HG03025 (cell line): ENCODE measurements around the gene GALNT7.
A peak's percentile ranks its signal among the peaks of the same experiment; 100 is the strongest.
"Not testable (repeated sequence)": the region's sequence is repeated elsewhere in the genome, so short reads cannot be mapped to it uniquely, and the experiment has no call there.

Experiments used
- ATAC-seq: cut with Tn5 transposase; IDR thresholded peaks from one replicate; pipeline ENCODE4 v1.9.1; 2021; ENCODE audit warnings: mild to moderate bottlenecking, moderate library complexity; ENCODE audit not compliant: unreplicated experiment, low FRiP score

Gene GALNT7

DNA sequence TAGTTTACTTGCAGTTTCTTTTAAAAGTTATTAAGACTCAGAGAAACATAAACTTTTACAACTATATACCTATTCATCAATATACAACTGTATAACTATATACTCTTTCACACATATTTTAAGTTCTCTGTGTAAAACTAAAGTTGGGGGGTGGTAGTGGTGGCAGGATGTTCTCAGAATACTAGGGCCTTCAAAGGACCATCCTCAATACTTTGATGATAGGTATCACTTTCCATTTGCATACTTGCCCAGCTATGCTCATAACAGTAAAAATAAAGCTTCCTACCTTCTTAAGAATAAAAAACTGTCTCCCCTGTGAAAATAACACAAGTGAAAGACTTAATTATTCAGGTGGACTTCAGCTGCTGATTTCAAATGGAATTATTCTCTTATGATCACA, 2.9 kb upstream of the GALNT7 start:
- ATAC-seq: no peak

DNA sequence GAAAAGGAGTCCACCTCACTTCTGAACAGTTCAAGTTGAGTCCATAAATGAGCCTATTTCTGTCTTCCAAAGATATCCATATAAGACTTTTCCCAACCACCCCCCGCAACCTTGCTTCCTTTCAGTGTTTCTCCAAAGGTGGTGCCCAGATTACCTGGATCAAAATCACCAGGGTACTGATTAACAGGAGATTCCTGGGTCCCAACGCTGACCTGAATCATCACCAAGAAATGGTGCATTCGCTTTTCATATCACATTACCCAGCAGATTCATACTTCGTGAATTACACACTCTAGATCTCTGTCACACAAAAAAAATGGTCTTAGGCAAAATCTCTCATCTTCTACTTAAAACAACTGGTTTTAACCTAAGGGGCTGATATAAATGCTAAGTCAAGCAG, 2.1 kb upstream of the GALNT7 start:
- ATAC-seq: no peak

DNA sequence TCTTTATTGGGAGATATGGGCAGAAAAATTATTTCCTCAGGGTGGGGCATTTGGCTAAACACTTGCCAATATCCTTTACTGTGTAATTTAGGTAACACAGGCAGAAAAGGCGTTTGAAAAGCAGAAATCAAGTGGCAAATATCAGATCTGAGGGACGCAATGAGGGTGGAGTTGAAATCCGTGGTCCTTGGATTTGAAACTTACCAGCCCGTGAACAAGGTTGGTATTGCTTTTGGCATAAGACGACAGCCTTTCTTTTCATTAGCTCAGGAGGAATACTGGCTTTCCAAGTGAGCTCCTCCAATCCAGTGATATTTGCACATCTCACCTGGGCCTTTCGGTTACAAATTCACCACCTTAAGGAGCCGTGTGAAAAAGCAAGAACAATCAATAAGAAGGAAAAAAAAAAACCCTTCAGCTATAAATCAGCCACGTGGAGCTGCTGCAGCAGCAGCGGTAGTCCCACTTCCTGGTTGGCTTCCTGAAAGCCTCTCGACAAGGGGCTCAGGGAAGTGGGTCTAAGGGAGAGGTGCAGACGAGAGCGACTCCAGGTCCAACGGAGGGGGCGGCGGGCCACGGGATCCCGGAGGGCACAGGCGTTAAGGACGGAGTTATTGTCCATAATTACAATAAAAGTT, 734 bp upstream of the GALNT7 start:
- peak; percentile 3 for ATAC-seq

- ATAC-seq: no peak
These were observed 492 bp downstream of the GALNT7 start for GRCh38 chr4:173169178-173169427.

DNA sequence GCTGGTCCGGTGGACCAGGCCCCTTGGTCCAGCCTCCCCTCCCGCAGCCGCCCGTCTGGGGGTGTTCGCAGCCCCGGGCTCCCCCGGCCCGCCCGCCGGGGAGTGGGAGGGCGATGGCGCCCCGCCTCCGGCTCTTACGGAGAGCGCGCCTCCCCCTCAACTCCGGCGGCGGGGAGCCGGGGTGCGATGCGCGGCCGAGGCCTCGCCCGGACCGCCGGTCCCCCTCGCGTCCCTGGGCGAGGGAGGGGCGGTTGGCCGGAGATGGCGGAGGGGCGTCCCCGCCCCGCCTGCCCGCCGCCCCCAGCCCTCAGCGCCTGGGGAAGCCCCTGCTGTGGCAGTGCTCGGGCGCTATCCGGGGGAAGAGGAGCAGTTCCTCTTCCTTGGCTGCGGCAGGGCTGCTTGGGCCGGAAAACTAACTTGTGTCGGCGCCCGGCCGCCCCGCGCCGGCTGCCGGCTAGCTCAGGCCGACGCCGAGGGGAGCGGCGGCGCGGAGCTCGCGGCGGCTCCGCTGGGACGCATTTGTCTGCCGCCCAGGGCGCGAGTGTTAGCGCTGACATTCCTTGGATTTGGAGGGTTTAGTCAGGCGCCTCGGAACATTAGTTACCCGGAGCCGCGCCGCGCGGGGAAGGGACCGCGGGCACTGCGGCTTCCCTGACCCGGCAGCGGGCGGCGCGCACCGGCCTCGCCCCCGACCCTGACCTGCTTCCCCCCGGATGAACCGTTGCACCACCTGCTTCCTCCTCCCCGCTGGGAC, 994 bp downstream of the GALNT7 start:
- ATAC-seq: peak; percentile 58

DNA sequence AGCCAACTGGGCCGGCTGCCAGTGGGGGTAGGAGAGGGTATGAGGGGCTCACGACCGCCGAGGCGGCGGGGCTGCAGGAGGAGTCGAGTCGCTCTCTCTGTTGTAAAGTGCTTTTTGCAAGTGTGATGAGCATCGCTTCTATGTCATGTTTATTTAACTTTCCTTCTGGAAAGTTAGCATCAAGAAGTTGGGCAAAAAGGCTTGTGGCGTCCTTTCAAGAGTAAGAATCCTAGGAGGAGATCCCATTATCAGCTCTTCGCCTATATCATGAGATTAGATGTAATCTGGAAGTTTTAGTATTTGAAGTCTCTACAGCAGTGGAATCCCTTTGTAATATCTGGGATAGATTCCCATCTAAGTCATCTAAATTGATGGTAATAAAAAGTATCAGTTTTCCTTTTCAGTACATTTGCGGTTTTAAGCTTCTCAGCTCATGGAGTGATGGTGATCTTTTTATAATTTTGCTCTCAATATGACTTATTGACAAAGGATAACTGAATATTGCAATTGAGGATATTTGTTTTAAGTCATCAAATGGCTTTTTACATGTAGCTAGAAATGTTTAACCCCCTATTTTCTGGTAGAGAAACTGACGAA, 1.7 kb downstream of the GALNT7 start:
- ATAC-seq: no peak

- no peak for ATAC-seq
These were observed 2.5 kb downstream of the GALNT7 start for GRCh38 chr4:173171098-173171497.

DNA sequence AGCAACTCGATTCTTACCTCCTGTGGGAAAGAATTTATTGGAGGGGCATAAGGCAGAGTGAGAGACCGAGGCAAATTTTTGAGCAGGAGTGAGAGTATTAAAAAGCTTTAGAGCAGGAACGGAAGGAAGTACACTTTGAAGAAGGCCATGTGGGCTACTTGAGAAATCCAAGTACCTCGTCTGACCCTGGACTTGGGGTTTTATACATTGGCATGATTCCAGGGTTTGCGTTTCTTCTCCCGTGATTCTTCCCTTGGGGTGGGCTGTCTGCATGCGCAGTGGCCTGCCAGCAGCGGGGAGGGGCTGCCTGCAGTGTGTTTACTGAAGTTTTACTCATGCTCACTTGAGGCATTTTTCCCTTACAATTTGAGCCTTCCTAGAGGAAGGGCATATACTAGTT, 3.4 kb downstream of the GALNT7 start:
- ATAC-seq: no peak

DNA sequence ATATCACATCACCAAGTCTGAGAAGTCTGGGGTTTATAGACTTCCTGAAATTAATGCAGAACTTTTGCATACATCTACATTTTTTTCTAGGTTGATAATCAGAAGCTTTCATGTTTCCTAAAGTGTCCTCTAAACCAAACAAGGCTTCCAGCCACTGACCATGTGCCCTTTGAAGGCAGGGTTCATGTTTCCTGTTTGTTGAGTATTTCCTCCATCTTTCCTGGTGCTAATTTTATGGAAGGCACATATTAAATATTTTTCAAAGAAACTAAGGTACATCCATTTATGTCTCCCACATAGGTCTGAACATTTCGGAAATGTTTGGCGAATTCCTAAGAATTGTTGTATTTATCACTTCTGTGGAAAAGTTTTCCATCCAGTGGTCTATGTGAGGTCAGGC, 5.6 kb downstream of the GALNT7 start:
- no peak for ATAC-seq

GRCh38 chr4:173174594-173175012, 6.0 kb downstream of the GALNT7 start:
- no peak for ATAC-seq

GRCh38 chr4:173176010-173176409, 7.4 kb downstream of the GALNT7 start:
- no peak for ATAC-seq

- ATAC-seq: no peak
These were observed 8.6 kb downstream of the GALNT7 start for GRCh38 chr4:173177232-173177631.

DNA sequence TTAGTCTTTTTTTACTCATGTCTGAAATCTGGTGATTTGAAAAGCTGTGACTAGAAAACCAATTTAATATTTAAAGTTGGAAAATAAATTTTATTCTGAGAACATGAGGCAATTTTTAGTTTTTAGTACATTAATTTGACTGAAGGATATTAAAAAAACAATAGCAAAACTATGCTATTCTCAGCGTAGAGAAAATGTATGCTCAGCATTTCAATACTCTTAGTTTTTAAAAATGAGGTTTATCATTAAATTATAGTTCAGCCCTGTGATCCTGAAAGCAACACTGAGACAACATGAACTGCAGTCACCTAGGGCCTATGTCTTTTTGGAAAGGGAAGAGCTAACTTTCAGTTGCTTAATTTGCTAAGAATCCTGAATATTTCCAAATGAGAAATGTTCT, 9.5 kb downstream of the GALNT7 start:
- ATAC-seq: no peak

DNA sequence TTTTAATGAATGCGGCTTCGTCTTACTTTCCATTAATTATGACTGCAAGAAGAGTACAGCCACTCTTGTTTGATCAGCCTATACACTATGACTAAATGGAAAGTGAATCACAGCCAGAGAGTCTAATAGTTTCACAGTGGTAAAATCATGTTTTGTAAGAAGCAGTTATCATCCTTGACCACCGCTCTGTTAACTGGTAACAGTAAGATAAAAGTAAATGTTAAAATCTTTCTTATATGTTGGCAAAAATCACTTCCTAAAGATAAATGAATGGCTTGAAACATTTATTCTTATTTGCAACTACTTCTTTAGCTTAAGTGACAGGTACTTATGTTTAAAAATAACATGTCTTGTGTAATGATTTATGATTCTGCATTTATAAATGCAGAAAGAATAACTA, 13.2 kb downstream of the GALNT7 start:
- no peak for ATAC-seq

DNA sequence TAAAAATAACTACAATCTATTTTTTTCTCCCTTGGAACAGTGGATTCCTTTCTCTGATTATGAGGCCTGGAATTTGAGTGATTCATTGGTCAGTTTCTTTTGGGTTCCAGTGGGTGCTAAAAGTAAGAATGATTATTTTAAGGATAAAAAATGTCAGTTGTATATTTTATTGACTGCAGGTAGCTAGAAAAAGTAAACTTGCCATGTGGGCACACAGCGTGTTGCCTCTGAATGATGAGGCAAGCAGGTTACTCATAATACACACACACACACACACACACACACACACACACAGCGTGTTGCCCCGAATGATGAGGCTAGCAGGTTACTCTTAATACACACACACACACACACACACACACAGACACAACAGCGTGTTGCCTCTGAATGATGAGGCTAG, 13.8 kb downstream of the GALNT7 start:
- ATAC-seq: no peak

DNA sequence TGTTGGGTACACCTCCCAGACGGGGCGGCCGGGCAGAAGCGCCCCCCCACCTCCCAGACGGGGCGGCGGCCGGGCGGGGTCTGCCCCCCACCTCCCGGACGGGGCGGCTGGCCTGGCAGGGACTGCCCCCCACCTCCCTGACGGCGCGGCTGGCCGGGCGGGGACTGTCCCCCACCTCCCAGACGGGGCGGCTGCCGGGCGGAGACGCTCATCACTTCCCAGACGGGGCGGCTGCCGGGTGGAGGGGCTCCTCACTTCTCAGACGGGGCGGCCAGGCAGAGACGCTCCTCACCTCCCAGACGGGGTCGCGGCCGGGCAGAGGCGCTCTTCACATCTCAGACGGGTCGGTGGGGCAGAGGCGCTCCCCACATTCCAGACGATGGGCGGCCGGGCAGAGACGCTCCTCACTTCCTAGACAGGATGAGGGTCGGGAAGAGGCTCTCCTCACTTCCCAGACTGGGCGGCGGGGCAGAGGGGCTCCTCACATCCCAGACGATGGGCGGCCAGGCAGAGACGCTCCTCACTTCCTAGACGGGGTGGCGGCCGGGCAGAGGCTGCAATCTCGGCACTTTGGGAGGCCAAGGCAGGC, 15.1 kb downstream of the GALNT7 start:
- not testable (repeated sequence) for ATAC-seq

- ATAC-seq: no peak
These were observed 17.4 kb downstream of the GALNT7 start for GRCh38 chr4:173185847-173186510.

GRCh38 chr4:173187732-173188131, 19.1 kb downstream of the GALNT7 start:
- ATAC-seq: no peak

GRCh38 chr4:173188648-173189047, 20.0 kb downstream of the GALNT7 start:
- no peak for ATAC-seq

DNA sequence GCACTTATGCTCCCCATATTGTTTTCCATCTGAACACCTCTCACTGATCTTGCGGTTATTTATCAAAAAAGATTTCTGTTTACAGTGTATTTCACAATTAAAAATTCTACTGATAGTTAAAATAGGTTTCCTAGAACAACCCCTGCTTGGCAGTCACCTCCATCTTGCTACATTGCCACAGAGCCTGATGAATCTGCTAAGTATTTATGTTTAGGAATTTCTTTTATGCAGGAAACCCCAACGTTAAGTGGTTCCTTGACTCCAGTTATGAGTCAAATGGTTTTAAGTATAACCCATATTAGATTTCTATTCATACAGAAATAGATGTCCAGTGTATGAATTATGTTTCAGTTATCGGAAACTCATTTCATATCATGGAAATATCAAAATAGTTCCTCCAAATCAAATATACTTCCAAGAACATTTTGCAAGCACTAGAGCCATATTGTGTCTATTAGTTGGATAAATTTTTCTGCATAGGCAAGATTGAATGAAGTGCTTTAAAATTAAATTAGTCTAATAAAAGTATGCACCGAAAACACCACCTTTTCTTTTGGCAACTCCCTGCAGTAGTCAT, 20.6 kb downstream of the GALNT7 start:
- ATAC-seq: no peak

GRCh38 chr4:173191623-173192041, 23.0 kb downstream of the GALNT7 start:
- no peak for ATAC-seq
